GF-D8 (cell line): ENCODE data around the gene GOLGA6L2.
"Not testable (repeated sequence)": the region's sequence is repeated elsewhere in the genome, so short reads cannot be mapped to it uniquely, and the experiment has no call there.

Experiments
- DNase-seq: peaks from one replicate; lab custom pipeline; 2025; lab: John Stamatoyannopoulos, UW

The GOLGA6L2 gene

GRCh38 chr15:23447107-23447500, at the start of gene GOLGA6L2:
GOLGA6L2 (minus strand) TSS chr15:23447243; CDS start chr15:23447181, 62 bp downstream.
- no peak for DNase-seq

- no peak for DNase-seq
Measured at GRCh38 chr15:23484870-23485269, 37.8 kb upstream of the GOLGA6L2 start.

GRCh38 chr15:23483821-23484299, 36.8 kb upstream of the GOLGA6L2 start:
- no peak for DNase-seq

GRCh38 chr15:23482764-23483489, 35.9 kb upstream of the GOLGA6L2 start:
- DNase-seq, result no peak

GRCh38 chr15:23482228-23482627, 35.2 kb upstream of the GOLGA6L2 start:
- no peak for DNase-seq

- DNase-seq, result no peak
Measured at GRCh38 chr15:23477920-23478319, 30.9 kb upstream of the GOLGA6L2 start.

- no peak for DNase-seq
Measured at GRCh38 chr15:23472678-23473077, 25.6 kb upstream of the GOLGA6L2 start.

GRCh38 chr15:23472033-23472432, 25.0 kb upstream of the GOLGA6L2 start:
- DNase-seq, result no peak

GRCh38 chr15:23467110-23467600, 20.1 kb upstream of the GOLGA6L2 start:
- DNase-seq, result no peak

- DNase-seq, result no peak
Measured at GRCh38 chr15:23457890-23458289, 10.8 kb upstream of the GOLGA6L2 start.

- no peak for DNase-seq
Measured at GRCh38 chr15:23446215-23447106, 582 bp downstream of the GOLGA6L2 start.

- no peak for DNase-seq
Measured at GRCh38 chr15:23444269-23444668, 2.8 kb downstream of the GOLGA6L2 start.

GRCh38 chr15:23441204-23441603, 5.8 kb downstream of the GOLGA6L2 start:
- no peak for DNase-seq

- no peak for DNase-seq
Measured at GRCh38 chr15:23440596-23440995, 6.4 kb downstream of the GOLGA6L2 start.

- no peak for DNase-seq
Measured at GRCh38 chr15:23439513-23439912, 7.5 kb downstream of the GOLGA6L2 start.

GRCh38 chr15:23438816-23439466, 8.1 kb downstream of the GOLGA6L2 start:
- no peak for DNase-seq

- no peak for DNase-seq
Measured at GRCh38 chr15:23437673-23438072, 9.4 kb downstream of the GOLGA6L2 start.

- no peak for DNase-seq
Measured at GRCh38 chr15:23437146-23437545, 9.9 kb downstream of the GOLGA6L2 start.

GRCh38 chr15:23436421-23436820, 10.6 kb downstream of the GOLGA6L2 start:
- no peak for DNase-seq

GRCh38 chr15:23434699-23435098, 12.3 kb downstream of the GOLGA6L2 start:
- not testable (repeated sequence) for DNase-seq

- not testable (repeated sequence) for DNase-seq
Measured at GRCh38 chr15:23425327-23425726, 21.7 kb downstream of the GOLGA6L2 start.
